Measurements from ENCODE around the gene IL3RA.
A peak's percentile ranks its signal among the peaks of the same experiment; 100 is the strongest.

The IL3RA gene

GRCh38 chrX:1385253-1386223 lies 49.0 kb downstream of the IL3RA start:
- DNase-seq: no peak

GRCh38 chrX:1386338-1387127 lies 49.9 kb downstream of the IL3RA start:
- no peak for DNase-seq

GRCh38 chrX:1387141-1387776 lies 50.7 kb downstream of the IL3RA start:
- no peak for DNase-seq

GRCh38 chrX:1388651-1389050 lies 52.1 kb downstream of the IL3RA start:
- DNase-seq: no peak

GRCh38 chrX:1389181-1389992 lies 52.8 kb downstream of the IL3RA start:
- DNase-seq: no peak

- DNase-seq: no peak
Observed at GRCh38 chrX:1389993-1390285, 53.4 kb downstream of the IL3RA start.

- DNase-seq: no peak
Observed at GRCh38 chrX:1390621-1391369, 54.2 kb downstream of the IL3RA start.

GRCh38 chrX:1391370-1391706 lies 54.8 kb downstream of the IL3RA start:
- peak in 1 of 2 donors; percentile 93 for DNase-seq

- DNase-seq: peak; percentile 99
Observed at GRCh38 chrX:1391707-1392375, 55.3 kb downstream of the IL3RA start, which contains the start of gene SLC25A6. SLC25A6 (minus strand) TSS chrX:1392113; CDS start chrX:1392009, 104 bp downstream.

- DNase-seq: no peak
Observed at GRCh38 chrX:1392376-1393068, 55.9 kb downstream of the IL3RA start.

GRCh38 chrX:1393871-1394615 lies 57.5 kb downstream of the IL3RA start:
- DNase-seq: no peak

- no peak for DNase-seq
Observed at GRCh38 chrX:1394731-1395501, 58.3 kb downstream of the IL3RA start.

- DNase-seq: no peak
Observed at GRCh38 chrX:1395646-1396216, 59.1 kb downstream of the IL3RA start.

GRCh38 chrX:1397001-1397400 lies 60.4 kb downstream of the IL3RA start:
- no peak for DNase-seq

GRCh38 chrX:1397441-1398270 lies 61.1 kb downstream of the IL3RA start:
- DNase-seq: no peak

- DNase-seq: no peak
Observed at GRCh38 chrX:1398431-1399340, 62.1 kb downstream of the IL3RA start.

- no peak for DNase-seq
Observed at GRCh38 chrX:1400049-1400448, 63.5 kb downstream of the IL3RA start.

Measured in CD4-positive, alpha-beta T cell treated with Interleukin-1 beta for 1 hour (primary cell).